GM19099 (cell line): Measurements from ENCODE around the gene CTSA.

Source experiments
- POLR2A ChIP-seq: IDR thresholded peaks from 3 replicates; pipeline ENCODE4 v1.6.1; 2011; ENCODE audit warnings: low read depth; ENCODE audit not compliant: insufficient read length; ENCODE audit errors: extremely low read depth

Gene CTSA

DNA sequence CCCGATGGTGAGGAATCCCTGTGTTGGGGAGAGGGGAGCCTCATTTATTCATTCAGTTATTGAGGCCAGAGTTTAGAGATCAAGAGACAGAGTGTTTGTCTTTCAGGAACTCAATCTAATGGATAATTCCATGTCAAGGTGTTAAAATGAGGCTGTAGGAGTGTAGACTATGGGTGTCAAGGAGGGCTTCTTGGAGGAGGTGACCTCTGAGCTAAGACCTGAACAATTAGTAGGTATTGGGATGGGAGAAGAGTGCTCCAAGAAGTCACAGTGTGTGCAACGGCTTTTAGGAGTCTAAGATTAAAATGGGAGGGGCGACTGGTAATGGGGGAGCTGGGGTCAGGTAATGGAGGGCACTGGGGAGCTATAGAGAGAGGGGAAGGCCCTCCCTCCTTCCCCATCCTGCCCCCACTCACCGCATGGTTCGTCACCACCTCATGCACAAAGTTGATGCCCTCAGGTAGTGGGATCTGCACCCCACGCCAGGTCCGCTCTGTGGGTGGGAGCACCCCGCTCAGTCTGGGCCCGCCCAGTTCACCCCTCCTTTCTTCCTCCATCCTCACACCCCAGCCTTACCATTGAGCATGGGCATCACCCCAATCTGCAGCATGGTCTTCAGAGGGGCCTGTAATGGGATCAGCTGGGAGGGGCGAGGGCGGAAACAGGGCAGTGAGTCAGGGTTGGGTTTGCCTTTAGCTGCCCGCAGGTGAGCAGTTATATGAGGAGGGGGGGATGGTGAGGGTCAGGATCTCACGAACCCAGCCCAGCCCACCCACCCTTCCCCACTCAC is 8.1 kb downstream of the CTSA start:
- TF ChIP-seq POLR2A: no peak

DNA sequence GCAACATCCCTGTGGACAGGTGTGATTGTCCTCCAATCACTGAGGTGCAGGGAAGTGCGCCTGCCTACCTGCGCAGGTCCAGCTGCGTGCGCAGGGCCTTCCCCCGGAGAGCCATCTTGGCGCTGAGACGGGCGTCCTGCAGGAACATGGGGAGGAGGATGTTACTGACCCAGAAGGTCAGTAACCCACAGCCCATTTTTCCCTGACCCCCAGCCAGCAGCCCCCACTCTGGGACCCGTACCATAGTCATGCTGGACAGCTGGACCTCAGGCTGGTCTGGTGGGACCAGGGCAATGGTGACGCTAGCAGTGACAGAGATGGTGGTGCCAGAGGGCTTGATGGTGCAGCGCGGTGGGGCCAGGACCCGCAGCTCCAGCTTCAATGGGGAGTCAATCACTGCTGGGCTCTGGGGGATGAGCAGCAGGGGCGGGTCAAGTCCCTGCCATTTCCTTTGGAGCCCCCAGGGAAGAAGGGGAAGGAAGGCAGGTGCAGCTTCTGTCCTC is 11.1 kb downstream of the CTSA start:
- no peak for TF ChIP-seq POLR2A

DNA sequence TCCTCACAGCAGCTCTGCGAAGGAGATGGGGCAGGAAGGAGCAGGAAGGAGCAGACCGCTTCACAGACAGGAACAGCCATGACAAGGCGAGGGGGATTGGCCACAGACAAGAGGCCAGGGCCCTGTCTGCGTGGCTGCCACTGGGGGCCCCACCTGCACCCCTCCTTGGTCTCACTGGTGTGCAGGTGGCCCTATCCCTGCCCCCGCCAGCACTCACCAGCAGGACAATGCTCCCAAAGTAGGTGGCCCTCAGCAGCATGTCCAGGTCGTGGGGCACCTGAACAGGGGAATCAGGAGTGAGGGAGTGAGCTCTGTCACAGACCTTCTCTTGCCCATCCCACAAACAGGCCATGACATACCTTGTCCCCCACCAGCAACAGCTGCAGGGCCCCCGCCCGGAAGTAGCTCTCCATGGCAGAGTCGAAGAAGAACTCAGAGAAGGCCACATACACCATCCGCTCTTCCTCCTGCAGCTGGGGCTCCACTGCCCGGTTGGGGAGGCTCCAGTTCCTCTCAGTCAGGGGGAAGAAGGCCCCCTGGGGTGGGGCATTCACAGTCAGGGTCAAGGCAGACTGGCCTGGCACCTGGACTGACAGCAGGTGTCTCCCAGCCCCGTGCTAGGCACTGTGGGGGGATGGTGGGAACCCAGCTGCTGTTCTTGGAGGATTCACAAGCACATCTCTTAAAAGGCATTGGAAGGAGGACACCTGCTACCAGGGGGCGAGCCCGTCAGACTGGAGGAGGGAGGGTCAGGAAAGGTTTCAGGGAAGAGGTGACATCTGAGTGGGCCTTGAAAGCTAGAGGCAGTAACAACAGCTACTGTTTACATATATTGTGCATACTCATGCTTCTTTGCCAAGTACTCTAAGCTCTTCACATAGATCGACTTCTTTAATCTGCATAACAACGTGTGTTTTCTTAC is 13.7 kb downstream of the CTSA start:
- TF ChIP-seq POLR2A: no peak

DNA sequence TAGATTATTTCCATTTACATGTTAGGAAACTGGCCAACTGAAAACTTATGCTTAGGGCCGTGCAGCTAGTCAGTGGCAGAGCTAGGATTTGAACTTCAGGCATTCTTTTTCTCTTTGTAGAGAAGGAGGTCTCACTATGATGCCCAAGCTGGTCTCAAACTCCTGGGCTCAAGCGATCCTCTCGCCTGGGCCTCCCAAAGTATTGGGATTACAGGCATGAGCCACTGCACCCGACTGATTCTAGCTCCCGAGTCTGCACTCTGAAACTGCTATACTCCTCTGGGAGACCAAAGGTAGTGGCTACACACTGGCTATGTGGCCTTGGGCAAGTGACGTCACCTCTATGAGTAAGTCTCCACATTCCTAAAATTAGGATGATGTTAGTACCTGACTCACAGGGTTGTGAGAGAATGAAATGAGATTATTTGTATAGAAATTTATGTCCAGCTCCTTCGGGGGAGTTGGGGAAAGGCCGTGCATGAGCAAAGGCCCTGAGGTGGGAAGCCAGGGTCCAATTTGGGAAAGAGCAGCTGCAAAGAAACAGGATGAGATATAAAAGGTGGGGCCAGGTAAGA is 14.5 kb downstream of the CTSA start:
- TF ChIP-seq POLR2A: no peak

DNA sequence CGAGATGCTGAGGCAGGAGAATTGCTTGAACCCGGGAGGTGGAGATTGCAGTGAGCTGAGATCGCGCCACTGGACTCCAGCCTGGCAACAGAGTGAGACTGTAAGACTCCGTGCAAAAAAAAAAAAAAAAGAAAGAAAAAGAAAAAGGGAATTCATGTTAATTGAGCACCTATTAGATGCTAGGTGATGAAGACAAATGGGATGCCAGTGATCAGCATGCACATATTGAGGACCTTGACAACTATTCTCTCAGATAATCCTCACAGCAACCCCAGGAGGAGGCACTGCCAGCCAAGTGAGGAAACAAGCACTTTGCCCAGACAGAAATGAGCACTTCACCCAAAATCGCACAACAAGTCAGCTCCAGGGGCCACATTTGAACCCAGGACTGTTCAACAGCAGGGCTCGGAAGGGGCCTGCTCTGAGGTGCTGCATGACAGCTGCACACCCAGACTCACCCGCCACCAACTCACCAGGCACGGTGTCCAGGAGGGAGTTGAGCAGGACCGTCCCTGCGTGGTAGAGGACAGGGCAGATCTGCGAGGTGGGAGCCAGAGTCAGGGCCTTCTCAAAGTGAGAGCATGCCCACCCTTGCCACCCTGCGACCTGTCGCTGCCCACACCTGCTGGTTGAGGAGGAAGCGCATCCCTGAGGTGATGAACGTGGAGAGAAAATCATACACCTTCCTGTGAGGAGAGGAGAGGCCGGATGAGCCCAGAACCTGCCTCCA is 16.2 kb downstream of the CTSA start:
- no peak for TF ChIP-seq POLR2A

DNA sequence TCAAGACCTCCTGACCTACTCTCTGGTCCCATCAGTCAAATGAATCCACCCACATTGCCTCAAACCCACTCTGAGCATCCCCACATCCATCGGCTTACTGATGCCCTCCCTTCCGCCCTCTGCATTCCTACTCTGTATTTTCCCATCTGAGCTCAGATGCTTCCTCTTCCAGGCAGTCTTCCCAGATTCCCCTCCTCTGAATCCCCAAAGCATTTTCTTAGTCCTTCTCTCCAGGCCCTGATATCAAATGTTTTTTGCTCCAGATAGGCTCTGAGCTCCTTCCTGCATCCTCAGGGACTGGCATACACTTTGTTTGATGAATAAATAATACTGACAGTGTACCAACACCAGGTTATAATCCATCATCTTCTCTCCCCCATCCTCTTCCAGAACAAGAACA is 16.9 kb downstream of the CTSA start:
- TF ChIP-seq POLR2A: no peak

DNA sequence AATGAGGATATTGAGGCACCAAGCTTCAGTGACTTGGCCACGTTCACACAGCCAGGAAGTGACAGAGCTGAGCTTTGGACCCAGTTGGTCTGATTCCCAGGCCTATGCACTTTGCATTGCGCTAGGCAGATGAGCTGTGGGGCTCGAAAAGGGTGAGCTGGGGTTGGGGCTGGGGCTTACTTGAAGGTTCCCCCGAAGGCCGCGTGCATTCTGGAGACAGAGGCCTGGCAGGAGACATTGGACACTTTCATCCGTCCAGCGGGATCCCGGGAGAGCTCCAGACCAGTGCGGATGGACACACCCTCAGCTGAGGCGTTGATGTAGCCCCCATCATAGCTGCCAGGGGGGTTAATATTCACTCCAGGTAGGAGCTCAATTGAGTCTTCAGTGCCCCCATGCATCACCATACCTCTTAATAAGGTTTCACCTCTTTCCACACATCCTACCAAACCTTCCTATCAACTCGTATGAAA is 18.2 kb downstream of the CTSA start:
- TF ChIP-seq POLR2A: no peak

DNA sequence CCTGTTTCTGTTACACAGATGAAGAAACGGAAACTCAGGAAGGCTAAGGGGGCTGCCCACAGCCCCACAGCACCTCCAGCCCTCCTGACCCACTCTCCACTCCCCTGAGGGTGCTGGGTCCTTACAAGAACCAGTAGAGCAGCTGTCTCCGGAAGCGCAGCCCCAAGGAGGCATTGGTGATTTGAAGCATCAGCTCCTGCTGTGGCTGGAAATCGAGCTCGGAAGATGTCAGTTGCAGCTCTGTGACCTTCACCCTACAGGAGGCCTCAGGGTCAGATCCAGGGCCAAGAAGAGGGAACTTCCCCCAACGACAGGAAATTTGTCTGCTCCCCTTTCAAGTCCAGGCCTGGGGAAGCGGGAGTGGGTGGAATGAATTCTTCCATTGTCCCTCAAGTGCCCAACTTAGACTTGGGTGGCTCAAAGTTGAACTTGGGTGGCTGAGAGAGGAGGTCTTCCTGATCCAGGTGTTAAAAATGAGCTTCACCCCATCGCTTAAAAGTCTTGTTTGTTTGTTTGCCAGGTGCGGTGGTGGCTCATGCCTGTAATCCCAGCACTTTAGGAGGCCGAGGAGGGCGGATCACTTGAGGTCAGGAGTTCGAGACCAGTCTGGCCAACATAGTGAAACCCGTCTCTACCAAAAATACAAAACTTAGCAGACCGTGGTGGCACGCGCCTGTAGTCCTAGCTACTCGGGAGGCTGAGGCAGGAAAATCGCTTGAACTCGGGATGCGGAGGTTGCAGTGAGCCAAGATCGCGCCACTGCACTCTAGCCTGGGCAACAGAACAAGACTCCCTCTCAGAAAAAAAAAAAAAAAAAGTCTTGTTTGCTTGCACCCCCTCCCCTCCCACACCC is 18.9 kb downstream of the CTSA start:
- no peak for TF ChIP-seq POLR2A

DNA sequence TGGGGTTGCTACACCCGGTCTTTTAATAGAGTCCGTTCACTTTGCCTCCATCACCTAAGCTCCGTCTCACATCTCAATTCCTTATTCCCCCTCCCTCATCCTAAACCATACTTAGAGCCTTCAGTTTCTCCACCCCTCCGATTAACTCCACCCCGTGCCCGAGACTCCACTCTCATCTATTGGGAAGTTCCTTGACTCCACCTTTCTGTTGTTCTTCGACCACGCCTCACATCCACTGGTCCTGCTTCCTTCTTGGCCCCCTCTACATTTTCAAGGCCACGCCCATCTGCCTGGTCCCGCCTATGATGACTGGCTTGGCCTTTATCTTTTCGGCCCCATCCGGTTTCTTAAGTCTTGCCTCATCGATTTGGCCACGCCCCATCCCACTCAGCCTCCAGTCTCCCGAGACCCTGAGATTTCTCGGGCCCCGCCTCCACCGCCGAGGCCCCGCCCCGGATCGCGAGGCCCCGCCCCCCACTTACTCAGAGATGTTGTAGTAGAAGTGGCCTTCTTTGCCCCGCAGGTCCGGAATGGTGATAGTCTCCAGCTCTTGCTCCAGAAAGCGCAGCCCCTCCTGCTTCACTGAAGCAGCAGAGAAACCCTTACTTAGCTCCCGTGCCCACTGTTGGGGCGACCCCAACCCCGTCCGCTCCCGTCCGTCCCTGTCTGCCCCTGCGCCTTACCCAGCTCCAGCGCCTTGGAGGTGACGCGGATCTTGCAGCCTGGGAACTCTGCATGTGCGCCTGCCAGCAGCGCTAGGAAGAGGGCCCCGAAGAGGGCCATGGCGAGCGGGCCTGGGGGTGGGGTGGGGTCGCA is 19.7 kb downstream of the CTSA start:
- peak; percentile 68 for TF ChIP-seq POLR2A

DNA sequence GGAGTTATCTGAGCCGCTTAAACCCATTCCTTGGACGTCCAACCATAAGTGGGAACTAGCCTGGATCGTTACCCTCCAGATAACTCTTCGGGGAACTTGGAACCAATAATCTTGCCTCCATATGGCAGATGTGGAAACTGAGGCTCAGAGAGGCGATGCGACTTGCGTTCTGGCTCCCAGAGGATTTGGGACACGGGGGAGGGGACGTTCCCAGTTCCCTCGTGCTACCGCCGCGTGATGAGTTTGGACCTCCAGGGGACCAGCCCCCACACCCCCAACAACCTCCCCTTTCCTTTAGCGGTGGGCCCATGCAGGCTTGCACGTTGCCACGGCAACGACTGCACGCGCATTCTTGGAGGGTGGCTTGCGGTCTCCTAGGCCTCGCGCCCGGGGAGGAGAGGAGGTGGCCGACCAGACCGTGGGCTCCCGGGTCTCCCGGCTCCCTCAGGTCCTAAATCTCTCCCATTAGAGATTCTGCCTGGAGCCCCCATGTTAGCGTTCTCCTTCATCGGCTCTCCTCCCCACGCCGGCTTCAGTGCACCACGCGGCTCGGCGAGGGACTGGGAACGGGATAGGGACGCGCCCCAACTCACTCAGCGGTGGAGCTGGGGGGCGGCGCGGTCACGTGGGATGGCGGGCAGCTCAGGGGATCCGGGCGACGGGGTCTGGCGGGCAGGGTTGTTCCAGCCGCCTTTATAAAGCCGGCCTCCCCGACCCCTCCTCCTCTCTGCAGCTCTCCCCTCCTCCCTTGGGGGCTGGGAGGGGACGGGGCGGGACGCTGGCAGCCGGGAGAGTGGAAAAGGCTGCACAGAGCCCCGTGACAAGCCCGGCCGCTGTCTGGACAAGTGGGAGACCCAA is 20.6 kb downstream of the CTSA start, which contains the start of gene PLTP:
Gene PLTP (minus strand): TSS at position 670 of the 858 bp plus-strand sequence. CDS start 703 bp downstream, outside the sequence.
- TF ChIP-seq POLR2A: no peak

DNA sequence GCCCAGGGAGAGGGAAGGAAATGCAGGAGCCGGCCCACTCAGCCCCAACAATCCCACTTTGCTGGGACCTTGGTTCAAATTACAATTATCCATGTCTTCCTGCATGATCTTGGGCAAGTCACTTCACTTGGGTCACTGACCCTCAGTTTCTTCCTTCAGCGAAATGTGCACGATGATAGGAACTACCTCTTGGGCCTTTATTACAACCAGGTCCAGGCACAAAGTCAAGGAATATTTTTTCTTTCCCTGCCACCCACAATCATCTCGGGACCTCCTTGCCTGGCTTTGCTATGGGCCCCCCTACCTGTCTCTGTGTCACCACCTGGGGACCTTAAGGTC is 21.2 kb downstream of the CTSA start:
- TF ChIP-seq POLR2A: no peak

DNA sequence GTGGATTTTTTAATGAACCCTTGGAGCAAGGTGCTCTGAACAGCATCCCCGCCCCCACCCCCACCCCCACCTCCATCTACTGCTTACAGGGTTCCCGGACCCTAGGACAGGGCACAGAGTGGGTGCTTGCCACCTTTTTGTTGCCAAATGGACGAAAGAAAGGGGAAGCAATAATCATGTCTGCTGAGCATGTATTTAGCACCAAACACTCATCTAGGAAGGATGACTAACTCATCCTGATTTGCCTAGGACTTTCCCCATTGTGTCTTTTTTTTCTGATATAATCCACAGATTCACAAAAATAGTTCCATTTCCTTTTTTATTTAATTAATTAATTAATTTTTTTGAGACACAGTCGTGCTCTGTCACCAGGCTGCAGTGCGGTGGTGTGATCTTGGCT is 22.0 kb downstream of the CTSA start:
- TF ChIP-seq POLR2A: no peak
